Astrocyte (in vitro differentiated cells and primary cell): ENCODE data around the gene ADAMTS13. TPM values are rescaled to one million over a fixed set of nuclear protein-coding genes. Genes with fewer than 3 reads are reported as not detected.

Experiments
- DNase-seq: peaks from one replicate; pipeline ENCODE4 v3.0.0-alpha.2; 2010; ENCODE audit warnings: low read depth
- FAIRE-seq: peaks from 2 replicates; lab custom pipeline; 2011; peaks lifted over from hg19 to GRCh38; lab: Jason Lieb, UNC
- H2AFZ ChIP-seq: 2 replicates; pipeline ENCODE4 v1.6.0; 2012; ENCODE audit warnings: low read depth, low read length, inconsistent platforms
- H3K27ac ChIP-seq: 2 replicates; pipeline ENCODE4 v1.5.1; 2011; ENCODE audit warnings: low read depth, low read length, inconsistent platforms
- H3K27me3 ChIP-seq: 2 replicates; pipeline ENCODE4 v1.6.0; 2011; ENCODE audit warnings: low read length, inconsistent platforms; ENCODE audit not compliant: insufficient read depth
- H3K36me3 ChIP-seq: 2 replicates; pipeline ENCODE4 v1.5.1; 2011; ENCODE audit warnings: low read length, inconsistent platforms; ENCODE audit not compliant: insufficient read depth
- H3K4me1 ChIP-seq: 2 replicates; pipeline ENCODE4 v1.5.1; 2011; ENCODE audit warnings: low read length, inconsistent platforms; ENCODE audit not compliant: insufficient read depth
- H3K4me2 ChIP-seq: 2 replicates; pipeline ENCODE4 v1.6.0; 2012; ENCODE audit warnings: low read length, inconsistent platforms
- H3K4me3 ChIP-seq: 2 replicates; pipeline ENCODE4 v1.5.1; 2011; ENCODE audit warnings: low read depth, mild to moderate bottlenecking, low read length, inconsistent platforms; ENCODE audit not compliant: insufficient read depth
- H3K79me2 ChIP-seq: 2 replicates; pipeline ENCODE4 v1.6.0; 2012; ENCODE audit warnings: mild to moderate bottlenecking, low read length, inconsistent platforms; ENCODE audit not compliant: insufficient read depth
- H3K9ac ChIP-seq: 2 replicates; pipeline ENCODE4 v1.6.0; 2012; ENCODE audit warnings: mild to moderate bottlenecking, low read length, inconsistent platforms
- H3K9me3 ChIP-seq: 2 replicates; pipeline ENCODE4 v1.5.1; 2012; ENCODE audit warnings: low read depth, mild to moderate bottlenecking, low read length, inconsistent platforms; ENCODE audit not compliant: insufficient read depth
- H4K20me1 ChIP-seq: 2 replicates; pipeline ENCODE4 v1.6.0; 2012; ENCODE audit warnings: low read length, inconsistent platforms; ENCODE audit not compliant: insufficient read depth
- H3K27ac Mint-ChIP-seq: one replicate; pipeline ENCODE4 v1.8.0; 2021; ENCODE audit warnings: mild to moderate bottlenecking, mixed read lengths; ENCODE audit not compliant: unreplicated experiment
- H3K27me3 Mint-ChIP-seq: one replicate; pipeline ENCODE4 v1.8.0; 2021; ENCODE audit warnings: low read depth, mixed read lengths; ENCODE audit not compliant: unreplicated experiment
- H3K36me3 Mint-ChIP-seq: one replicate; pipeline ENCODE4 v1.8.0; 2021; ENCODE audit warnings: low read depth, mixed read lengths; ENCODE audit not compliant: unreplicated experiment
- H3K4me1 Mint-ChIP-seq: one replicate; pipeline ENCODE4 v1.8.0; 2021; ENCODE audit warnings: low read depth, mixed read lengths; ENCODE audit not compliant: unreplicated experiment
- H3K4me3 Mint-ChIP-seq: one replicate; pipeline ENCODE4 v1.8.0; 2021; ENCODE audit warnings: mild to moderate bottlenecking, moderate library complexity, mixed read lengths; ENCODE audit not compliant: unreplicated experiment
- H3K9me3 Mint-ChIP-seq: one replicate; pipeline ENCODE4 v1.8.0; 2021; ENCODE audit warnings: mild to moderate bottlenecking, mixed read lengths; ENCODE audit not compliant: unreplicated experiment
- EZH2 ChIP-seq: IDR thresholded peaks from 2 replicates; pipeline ENCODE4 v1.6.1; 2012; ENCODE audit warnings: mild to moderate bottlenecking, low read length, inconsistent platforms; ENCODE audit not compliant: insufficient read depth
- total RNA-seq: library from RNA; stranded (reverse); gene quantifications from 2 replicates; pipeline ENCODE4 v1.2.1, GENCODE V29; 2021
- TF ChIP-seq, protein P1 (sequence below): IDR thresholded peaks from 2 replicates; pipeline ENCODE4 v1.5.1; 2011; ENCODE audit warnings: low read depth, mild to moderate bottlenecking, inconsistent platforms, low read length, moderate library complexity; ENCODE audit not compliant: insufficient read depth

The ADAMTS13 gene
- total RNA-seq, 1 donor from 2014 or later = 5.6 TPM

DNA sequence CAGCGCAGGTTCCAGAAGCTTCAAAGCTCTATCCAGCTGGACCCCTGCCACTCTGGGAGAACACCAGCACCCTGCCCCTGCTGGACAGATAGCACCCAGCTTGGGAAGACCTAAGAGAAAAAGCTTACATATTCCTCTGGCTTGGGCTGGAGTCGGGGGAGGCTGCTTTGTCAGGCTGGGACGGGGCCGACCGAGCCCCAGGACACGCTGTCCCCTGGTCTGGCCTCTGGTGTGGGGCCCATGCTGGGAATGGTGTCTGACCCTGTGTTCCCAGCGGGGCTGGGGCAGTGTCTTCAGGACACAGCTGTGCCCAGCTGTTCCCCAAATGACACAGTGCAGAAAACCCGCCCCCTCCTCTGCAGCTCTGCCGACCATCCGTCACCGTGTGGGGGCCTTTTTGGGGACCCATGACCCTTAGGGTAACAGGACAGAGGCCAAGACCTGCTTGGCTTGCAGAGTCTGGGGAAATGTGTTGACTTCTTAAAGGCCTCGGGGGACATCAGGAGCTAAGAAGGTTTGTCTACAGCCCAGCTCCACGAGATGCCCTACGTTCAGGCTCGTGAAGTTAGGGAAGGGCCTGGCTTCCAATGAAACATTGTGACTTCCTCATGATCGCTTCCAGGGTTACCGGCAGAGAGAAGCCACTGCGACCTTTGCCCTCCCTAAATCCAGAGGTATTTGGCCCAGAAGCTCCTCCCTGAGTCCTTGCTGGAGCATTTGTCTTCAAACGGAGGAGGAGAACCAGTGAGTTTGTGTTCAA is 77.1 kb downstream of the ADAMTS13 start:
- H3K9me3 ChIP-seq = peaks cover 9% of the 10 kb centered on the region
- no peaks in the 10 kb centered on the region for H3K36me3 ChIP-seq
- H2AFZ ChIP-seq = no peak overlapping the region
- Mint-ChIP-seq H3K4me1 (no peaks in the 10 kb centered on the region), H3K9me3 (peaks cover 25% of the 10 kb centered on the region), H3K36me3 (peaks cover 2% of the 10 kb centered on the region), H3K27me3 (peaks cover 43% of the 10 kb centered on the region), H3K27ac (no peak overlapping the region), H3K4me3 (no peak overlapping the region)
- H4K20me1 ChIP-seq = no peaks in the 10 kb centered on the region
- no peaks in the 10 kb centered on the region for H3K79me2 ChIP-seq
- DNase-seq (no peak), FAIRE-seq (no peak)
- H3K4me1 ChIP-seq = no peaks in the 10 kb centered on the region
- H3K4me2 ChIP-seq = no peak overlapping the region
- peaks cover 23% of the 10 kb centered on the region for H3K27me3 ChIP-seq
- no peak overlapping the region for H3K27ac ChIP-seq
- TF ChIP-seq, protein P1, sequence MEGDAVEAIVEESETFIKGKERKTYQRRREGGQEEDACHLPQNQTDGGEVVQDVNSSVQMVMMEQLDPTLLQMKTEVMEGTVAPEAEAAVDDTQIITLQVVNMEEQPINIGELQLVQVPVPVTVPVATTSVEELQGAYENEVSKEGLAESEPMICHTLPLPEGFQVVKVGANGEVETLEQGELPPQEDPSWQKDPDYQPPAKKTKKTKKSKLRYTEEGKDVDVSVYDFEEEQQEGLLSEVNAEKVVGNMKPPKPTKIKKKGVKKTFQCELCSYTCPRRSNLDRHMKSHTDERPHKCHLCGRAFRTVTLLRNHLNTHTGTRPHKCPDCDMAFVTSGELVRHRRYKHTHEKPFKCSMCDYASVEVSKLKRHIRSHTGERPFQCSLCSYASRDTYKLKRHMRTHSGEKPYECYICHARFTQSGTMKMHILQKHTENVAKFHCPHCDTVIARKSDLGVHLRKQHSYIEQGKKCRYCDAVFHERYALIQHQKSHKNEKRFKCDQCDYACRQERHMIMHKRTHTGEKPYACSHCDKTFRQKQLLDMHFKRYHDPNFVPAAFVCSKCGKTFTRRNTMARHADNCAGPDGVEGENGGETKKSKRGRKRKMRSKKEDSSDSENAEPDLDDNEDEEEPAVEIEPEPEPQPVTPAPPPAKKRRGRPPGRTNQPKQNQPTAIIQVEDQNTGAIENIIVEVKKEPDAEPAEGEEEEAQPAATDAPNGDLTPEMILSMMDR = no peak
- no peak for TF ChIP-seq EZH2
- no peak overlapping the region for H3K9ac ChIP-seq
- H3K4me3 ChIP-seq = no peak overlapping the region

DNA sequence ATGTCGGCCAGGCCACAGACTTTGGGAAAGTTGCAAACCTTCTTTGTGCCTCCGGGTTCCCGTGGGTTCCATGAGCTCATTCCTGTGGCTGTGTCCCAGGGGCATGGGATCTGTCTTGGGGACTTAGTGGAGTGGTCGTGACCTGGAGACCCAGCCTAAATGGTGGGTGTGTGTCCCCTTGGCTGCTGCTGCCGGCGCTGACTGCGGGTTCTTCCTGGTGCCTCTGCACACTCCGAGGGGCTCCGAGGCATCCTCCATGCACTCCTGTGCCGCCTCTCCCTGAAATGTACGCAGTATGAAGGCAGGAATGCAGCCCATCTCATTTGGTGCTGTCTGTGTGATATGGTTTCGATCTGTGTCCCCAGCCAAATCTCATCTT is 77.7 kb downstream of the ADAMTS13 start:
- Mint-ChIP-seq H3K27ac (no peak overlapping the region), H3K4me1 (no peaks in the 10 kb centered on the region), H3K4me3 (no peak overlapping the region), H3K9me3 (peaks cover 25% of the 10 kb centered on the region), H3K36me3 (peaks cover 2% of the 10 kb centered on the region), H3K27me3 (peaks cover 41% of the 10 kb centered on the region)
- no peak overlapping the region for H3K4me3 ChIP-seq
- no peaks in the 10 kb centered on the region for H3K79me2 ChIP-seq
- H3K36me3 ChIP-seq = no peaks in the 10 kb centered on the region
- no peak for DNase-seq
- peaks cover 9% of the 10 kb centered on the region for H3K9me3 ChIP-seq
- peaks cover 23% of the 10 kb centered on the region for H3K27me3 ChIP-seq
- no peak overlapping the region for H2AFZ ChIP-seq
- H3K9ac ChIP-seq = no peak overlapping the region
- TF ChIP-seq EZH2 = no peak
- TF ChIP-seq, protein P1 = no peak
- H4K20me1 ChIP-seq = no peaks in the 10 kb centered on the region
- FAIRE-seq = no peak
- H3K27ac ChIP-seq = no peak overlapping the region
- no peak overlapping the region for H3K4me2 ChIP-seq
- no peaks in the 10 kb centered on the region for H3K4me1 ChIP-seq

DNA sequence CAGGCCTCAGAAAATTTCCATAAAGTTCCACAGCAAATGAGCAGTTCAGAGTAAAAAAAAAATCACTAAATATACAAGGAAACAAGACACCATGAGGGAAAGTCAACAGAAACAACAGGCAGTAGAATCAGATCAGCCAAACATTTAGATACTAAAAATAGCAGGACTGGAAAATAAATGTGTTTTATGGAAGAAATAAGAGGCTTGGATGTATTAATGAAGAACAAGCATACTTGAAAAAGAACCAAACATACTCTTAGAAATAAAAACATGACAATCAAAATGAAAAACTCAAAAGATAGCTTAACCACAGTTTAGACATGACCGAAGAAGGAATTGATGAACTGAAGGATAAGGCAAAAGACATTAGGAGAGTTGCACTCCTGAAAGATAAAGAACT is 79.9 kb downstream of the ADAMTS13 start:
- H3K27me3 Mint-ChIP-seq = peaks cover 36% of the 10 kb centered on the region
- Histone ChIP-seq H3K27ac (no peak overlapping the region), H3K79me2 (no peaks in the 10 kb centered on the region), H3K36me3 (no peaks in the 10 kb centered on the region), H2AFZ (no peak overlapping the region), H3K9ac (no peak overlapping the region), H3K4me1 (peaks cover 12% of the 10 kb centered on the region), H3K4me2 (no peak overlapping the region), H4K20me1 (no peaks in the 10 kb centered on the region), H3K4me3 (no peak overlapping the region), H3K9me3 (peaks cover 9% of the 10 kb centered on the region), H3K27me3 (peaks cover 12% of the 10 kb centered on the region)
- FAIRE-seq = no peak
- peaks cover 25% of the 10 kb centered on the region for H3K9me3 Mint-ChIP-seq
- no peak for DNase-seq
- H3K4me3 Mint-ChIP-seq = no peak overlapping the region
- peaks cover 2% of the 10 kb centered on the region for H3K36me3 Mint-ChIP-seq
- TF ChIP-seq, protein P1 = no peak
- no peak for TF ChIP-seq EZH2
- H3K27ac Mint-ChIP-seq = no peak overlapping the region
- peaks cover 3% of the 10 kb centered on the region for H3K4me1 Mint-ChIP-seq
